ENCODE data around the gene YIPF3.
"Not testable (repeated sequence)": the region's sequence is repeated elsewhere in the genome, so short reads cannot be mapped to it uniquely, and the experiment has no call there.

The YIPF3 gene

GRCh38 chr6:43509142-43509983 lies 7.4 kb downstream of the YIPF3 start:
- DNase-seq, result no peak

DNA sequence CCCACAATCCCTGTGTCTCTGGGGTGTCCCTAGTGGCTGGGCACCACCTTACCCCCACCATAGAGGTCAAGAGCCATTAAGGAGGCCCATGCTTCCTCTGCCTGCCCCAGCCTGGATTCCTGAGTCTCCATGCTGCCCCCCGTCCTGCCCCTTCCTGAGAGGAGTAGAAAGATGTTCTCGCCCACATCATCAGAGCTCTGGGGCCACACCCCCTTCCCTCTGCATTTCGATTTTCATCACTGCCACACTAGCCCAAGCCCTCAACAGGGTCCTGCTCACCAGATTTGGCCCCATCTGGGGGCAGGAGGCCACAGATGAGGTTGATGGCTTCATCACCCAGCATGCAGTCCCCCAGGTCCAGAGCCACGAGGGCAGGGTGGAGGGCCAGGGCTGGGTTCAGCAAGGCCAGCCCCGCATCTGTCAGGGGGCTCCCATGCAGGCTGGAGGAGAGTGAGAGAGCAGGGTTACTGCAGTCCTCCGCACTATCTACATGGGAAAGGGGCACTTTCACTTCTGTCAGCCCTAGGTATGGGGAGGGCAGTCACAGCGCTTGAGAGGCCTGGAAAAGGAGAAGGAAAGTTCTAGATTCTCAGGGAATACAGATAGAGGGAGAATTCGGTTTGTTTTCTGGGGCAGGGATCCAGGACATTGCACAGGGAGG lies 8.1 kb downstream of the YIPF3 start:
- peak; percentile 16 for DNase-seq

DNA sequence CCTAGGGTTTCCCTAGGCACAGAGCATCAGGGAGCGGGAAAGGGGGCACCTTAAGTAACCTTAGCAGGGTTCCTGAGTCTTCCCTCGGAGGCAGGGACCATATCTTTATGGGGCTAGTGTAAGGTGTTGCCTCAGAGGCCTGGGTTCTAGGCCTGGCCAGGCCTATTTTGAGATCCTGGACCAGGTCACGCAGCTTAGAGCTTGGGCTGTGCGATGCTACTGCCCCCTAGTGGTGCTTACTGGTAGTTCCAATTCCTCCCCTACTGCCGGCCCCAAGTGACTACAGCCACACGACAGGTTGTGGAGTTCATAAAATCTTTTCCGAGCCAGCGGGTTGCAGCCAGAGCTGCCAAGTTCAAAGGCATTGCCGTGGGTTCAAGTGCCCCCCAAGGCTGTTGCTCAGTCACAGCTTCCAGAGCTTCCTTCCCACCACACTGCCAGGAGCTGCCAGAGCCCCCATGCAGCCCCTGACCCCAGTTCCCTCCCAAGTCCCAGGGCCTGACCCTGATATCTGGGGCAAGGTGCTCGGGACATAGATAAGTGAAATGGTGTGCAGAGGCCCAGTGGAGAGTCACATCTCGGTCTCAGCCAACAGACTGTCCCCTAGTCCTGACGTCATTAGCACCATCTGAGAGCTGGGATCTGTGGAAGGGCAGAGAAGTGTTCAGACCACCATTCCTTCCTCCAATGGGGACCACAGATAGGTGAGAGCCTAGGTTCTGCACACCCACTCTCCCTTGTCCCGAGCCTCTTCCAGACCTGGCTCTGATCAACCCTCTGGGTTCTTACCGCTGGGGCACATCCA lies 9.9 kb downstream of the YIPF3 start:
- DNase-seq, result peak; percentile 96

GRCh38 chr6:43506171-43506570 lies 10.6 kb downstream of the YIPF3 start:
- no peak for DNase-seq

- no peak for DNase-seq
These were observed 11.0 kb downstream of the YIPF3 start for GRCh38 chr6:43505718-43506117.

- no peak for DNase-seq
These were observed 11.8 kb downstream of the YIPF3 start for GRCh38 chr6:43504756-43505593.

DNA sequence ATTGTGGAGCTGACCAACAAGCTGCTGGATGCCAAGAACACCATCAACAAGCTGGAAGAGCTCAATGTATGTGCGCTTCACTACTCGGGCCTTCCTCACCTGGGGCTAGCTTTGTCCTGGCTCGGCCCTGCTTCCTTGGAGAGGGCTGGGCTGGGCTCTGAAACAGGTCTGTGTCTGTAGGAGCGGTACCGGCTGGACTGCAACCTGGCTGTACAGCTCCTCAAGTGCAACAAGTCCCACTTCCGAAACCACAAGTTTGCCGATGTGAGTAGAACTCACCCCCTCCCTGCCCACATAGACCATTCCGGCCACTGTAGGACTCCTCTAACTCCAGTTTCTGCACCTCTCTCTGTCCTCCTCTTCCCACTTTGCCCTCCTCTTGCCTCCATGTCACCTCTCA lies 13.3 kb downstream of the YIPF3 start:
- DNase-seq, result no peak

DNA sequence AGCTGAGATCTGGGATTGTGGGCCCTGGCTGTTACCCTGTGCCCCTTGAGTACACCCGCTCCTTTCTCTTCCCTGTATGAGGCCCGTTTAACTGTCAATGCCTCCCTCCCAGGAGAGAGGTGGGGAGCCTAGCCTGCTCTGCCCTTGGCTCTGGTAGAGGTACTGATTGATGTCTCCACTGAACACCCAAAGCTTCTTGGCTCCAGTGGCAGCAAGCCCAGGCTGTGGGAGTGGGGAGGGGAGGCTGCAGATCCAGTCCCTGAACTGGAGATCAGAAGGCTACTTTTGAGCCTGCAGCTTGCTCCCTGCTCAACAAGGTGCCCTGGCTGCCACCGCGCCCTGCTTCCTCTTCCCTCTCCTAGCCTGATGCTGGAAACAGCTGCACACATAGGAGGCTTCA lies 14.1 kb downstream of the YIPF3 start:
- no peak for DNase-seq

- no peak for DNase-seq
These were observed 15.8 kb downstream of the YIPF3 start for GRCh38 chr6:43500921-43501320.

- DNase-seq, result no peak
These were observed 17.5 kb downstream of the YIPF3 start for GRCh38 chr6:43499028-43499815.

GRCh38 chr6:43498291-43498690 lies 18.4 kb downstream of the YIPF3 start:
- DNase-seq, result not testable (repeated sequence)

DNA sequence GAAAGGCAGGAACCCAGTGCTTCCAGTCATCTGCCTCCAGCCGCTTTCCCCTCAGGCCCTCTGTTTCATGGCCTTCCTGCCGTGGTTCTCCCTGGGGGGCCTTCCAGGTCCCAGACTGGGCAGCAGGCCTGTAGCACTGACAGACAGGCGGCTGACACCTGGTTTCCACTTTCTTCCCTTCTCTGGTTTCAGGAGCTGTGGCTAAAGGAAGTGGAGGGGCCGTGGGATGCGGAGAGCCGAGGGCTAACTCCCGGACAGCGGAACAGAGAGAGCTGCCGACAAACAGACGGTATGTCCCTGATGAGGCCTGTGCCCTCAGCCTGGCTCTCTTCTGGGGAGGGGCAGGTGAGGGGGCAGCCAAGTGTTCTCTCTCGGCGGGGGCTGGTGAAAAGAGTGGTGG lies 19.0 kb downstream of the YIPF3 start:
- DNase-seq, result no peak

DNA sequence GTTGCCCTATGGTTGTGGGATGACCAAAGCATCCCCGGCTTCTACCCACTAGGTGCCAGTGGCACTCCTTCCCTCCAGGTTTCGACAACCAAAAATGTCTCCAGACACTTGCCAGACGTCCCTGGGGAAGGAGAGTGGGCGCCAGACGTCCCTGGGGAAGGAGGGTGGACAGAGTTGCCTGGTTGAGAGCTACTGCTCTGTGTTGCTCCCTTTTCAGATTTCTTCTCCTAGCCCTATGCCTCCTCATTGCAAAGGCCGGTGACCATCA lies 19.7 kb downstream of the YIPF3 start:
- DNase-seq, result no peak

DNA sequence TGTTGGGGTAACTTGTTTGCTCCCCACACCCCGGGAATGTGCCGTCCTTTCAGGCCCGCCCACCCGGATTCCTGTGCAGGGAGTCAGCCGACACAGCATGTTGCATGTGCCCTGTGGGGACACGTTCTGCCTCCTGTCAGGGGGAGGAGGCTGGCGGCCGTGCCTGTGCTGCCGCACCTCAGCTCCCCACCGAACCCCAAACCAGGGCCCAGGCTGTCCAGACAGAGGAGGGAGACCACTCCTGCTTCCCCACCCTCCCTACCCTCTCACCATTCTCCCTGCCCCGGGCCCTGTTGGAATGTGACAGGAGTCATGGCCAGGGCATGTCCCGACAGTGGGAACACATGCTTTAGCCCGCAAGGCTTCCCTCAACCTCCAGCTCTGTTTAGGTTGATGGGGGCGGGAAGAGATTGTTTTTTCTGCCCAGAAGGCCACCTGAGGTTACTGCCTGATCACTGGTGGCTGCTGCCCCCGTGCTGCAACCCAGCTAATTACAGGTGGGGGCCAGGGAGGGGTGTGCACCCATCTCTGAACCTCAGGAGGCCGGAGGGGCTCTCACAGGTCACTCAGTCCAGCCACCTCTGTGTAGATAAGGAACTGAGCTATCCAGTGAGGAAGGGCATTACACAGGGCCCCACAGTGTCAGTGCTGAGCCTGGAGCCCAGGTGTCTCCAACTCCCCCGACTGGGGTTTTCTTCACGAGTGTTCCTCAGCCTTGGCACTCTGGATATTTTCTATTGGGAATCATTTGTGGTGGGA lies 20.2 kb downstream of the YIPF3 start:
- DNase-seq, result peak; percentile 10

DNA sequence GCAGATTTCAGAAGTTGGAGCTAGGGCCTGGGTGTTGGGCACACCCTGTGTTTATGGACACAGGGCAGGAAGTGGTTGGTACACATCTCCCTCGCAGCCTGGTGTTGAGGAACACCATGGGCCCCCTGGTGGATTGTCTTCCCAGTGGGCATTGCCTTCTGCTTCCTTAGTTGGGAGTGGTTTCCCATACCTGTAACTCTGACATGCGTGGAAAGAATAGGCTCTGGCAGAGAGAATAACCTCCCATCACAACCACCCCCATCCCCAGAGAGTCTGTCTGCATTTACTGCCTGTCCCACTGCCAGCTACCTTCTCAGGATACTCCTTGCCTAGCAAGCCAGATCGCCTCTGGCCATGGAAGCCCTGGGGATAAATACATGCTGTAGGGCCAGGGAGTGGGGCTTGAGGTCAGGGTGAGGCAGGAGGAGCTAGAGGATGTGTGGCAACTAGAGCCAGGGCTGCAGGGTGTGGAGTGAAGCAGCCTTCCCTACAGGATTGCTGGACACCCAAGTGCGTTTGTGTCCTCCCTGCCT lies 21.3 kb downstream of the YIPF3 start:
- no peak for DNase-seq

DNA sequence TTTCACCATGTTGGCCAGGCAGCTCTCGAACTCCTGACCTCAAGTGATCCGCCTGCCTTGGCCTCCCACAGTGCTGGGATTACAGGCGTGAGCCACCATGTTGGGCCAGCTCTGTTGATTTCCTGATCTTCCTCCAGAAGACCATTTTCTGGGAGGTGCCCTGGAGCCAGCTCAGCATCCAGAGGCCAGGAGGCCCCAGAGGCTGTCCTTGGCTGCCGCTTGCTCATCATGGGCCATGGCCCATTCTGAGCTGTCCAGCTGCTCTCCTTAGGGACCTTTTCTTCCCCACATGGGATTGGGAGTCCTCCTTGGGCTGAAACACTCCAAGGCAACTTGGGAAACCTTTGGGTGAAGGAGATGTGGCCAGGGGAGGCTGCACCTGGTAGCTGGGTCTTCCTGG lies 22.0 kb downstream of the YIPF3 start:
- no peak for DNase-seq

DNA sequence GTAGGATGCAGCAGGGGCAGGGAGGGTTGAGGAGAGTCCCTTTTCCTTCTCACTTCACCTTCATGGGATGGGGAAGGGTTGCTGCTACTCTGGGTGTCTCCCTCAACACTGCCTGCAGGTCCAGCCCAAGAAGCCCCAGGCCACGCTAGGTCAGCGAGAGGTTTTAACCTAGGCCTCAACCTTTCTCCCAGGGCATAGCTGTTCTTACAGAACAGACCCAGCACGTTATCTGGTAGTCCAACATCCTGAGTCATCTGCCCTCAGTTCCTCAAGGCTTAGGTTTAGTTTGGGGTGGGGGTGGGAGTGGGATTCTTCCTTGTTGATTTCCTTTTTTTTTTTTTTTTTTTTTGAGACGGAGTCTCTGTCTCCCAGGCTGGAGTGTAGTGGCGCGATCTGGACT lies 22.4 kb downstream of the YIPF3 start:
- DNase-seq, result no peak

DNA sequence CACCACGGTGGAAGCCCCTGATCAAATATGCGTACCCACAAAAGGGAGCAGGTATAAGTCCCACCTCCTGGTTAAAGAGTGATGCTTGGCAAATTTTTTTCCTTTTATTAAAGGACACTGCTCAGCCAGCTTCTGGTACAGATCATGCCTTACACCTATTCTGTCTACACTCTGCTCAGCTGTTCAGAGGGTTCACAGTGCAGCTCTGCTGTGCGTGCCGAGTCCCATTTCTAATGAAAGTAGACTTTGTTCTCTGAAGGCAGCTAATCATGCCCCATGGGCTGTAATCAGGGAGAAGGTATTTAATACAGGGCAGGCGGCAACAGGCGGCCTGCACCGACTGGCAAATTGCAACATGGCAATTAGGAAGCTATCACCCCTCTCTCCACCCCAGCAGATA lies 22.9 kb downstream of the YIPF3 start:
- no peak for DNase-seq

- DNase-seq, result no peak
These were observed 23.5 kb downstream of the YIPF3 start for GRCh38 chr6:43493230-43493629.

DNA sequence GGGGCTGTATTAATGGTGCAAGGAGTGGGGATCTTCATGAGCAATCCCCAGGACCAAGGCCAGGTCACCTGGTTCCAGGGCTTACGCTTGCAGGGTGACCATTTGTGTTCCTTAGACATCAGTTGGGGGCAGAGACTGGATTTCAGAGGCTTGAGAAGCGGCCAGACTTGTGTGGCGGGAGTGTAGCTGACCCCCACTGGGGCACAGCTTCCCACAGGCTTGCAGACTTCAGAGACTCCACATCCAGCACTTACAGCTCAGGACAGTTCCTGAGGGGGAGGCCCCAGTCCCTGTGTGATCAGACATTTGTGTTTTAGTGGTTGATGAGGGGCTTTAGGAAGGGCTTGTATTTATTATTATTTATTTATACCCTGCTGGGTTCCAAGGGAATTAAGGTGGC lies 24.1 kb downstream of the YIPF3 start:
- DNase-seq, result no peak

All from OCI-M1 (cell line).